Kidney (tissue), 14 donors: Measurements from ENCODE around the gene KLF13. TPM values are rescaled to one million over a fixed set of nuclear protein-coding genes. Genes with fewer than 3 reads are reported as not detected.
A peak's percentile ranks its signal among the peaks of the same experiment; 100 is the strongest.

Experiments
- DNase-seq, 5 donors: peaks; one replicate each; pipeline ENCODE4 v3.0.0-alpha.2; 2013 to 2020
- FAIRE-seq: peaks from 2 replicates; lab custom pipeline; 2012; peaks lifted over from hg19 to GRCh38; lab: Jason Lieb, UNC
- H3K27ac ChIP-seq, 2 donors: one replicate each; pipeline ENCODE4 v1.7.0; 2013; ENCODE audit warnings: low read depth in 2 of 2, low read length in 2 of 2, inconsistent platforms in 1 of 2
- H3K27me3 ChIP-seq: one replicate; pipeline ENCODE4 v1.7.1; 2013; ENCODE audit warnings: low read length, inconsistent platforms; ENCODE audit not compliant: control insufficient read depth, insufficient read depth
- H3K36me3 ChIP-seq, 3 donors: one replicate each; pipeline versions ENCODE4 v1.7.0 to v1.7.1; 2013; ENCODE audit warnings: low read length in 3 of 3, control low read depth in 1 of 3, inconsistent platforms in 1 of 3; ENCODE audit not compliant: insufficient read depth in 3 of 3, control insufficient read depth in 2 of 3
- H3K4me1 ChIP-seq, 3 donors: one replicate each; pipeline versions ENCODE4 v1.7.0 to v1.7.1; 2013; ENCODE audit warnings: low read length in 3 of 3, inconsistent platforms in 1 of 3, low read depth in 1 of 3; ENCODE audit not compliant: control insufficient read depth in 2 of 3, insufficient read depth in 2 of 3
- H3K4me3 ChIP-seq, 3 donors: one replicate each; pipeline versions ENCODE4 v1.7.0 to v1.8.1; 2013; ENCODE audit warnings: low read length in 3 of 3, control low read depth in 1 of 3, inconsistent platforms in 1 of 3
- H3K9ac ChIP-seq, 3 donors: one replicate each; pipeline versions ENCODE4 v1.7.0 to v1.7.1; 2013; ENCODE audit warnings: low read length in 3 of 3, control low read depth in 1 of 3, inconsistent platforms in 1 of 3
- H3K9me3 ChIP-seq, 3 donors: one replicate each; pipeline versions ENCODE4 v1.7.0 to v1.7.1; 2013; ENCODE audit warnings: low read length in 3 of 3, control low read depth in 1 of 3, inconsistent platforms in 1 of 3; ENCODE audit not compliant: control insufficient read depth in 2 of 3, insufficient read depth in 1 of 3
- CTCF ChIP-seq: IDR thresholded peaks from 3 replicates; pipeline ENCODE4 v1.5.1; 2012; ENCODE audit warnings: mild to moderate bottlenecking, moderate library complexity, borderline replicate concordance; ENCODE audit not compliant: insufficient read depth; ENCODE audit errors: extremely low read depth
- intact Hi-C: fragments of 100-400 bp; cut with DNase I; formaldehyde crosslinking; loops from one replicate; pipeline ENCODE4 v1.11.1; 2022
- polyA plus RNA-seq: library from polyadenylated mRNA; stranded (reverse); fragments of 350-450 nt; fragmentation: Illumina TruSeq; extraction: RNeasy Lipid Tissue Mini Kit (QIAGEN cat#74804); gene quantifications from one replicate; pipeline ENCODE4 v1.2.3, GENCODE V29; 2014; ENCODE audit warnings: low read depth, low replicate concordance; ENCODE audit not compliant: insufficient read depth
- total RNA-seq: library from RNA; stranded (reverse); fragmentation: NEBNext Ultra II Directional; extraction: Animal tissue kit (Norgen Biotek cat#: 25700); gene quantifications from one replicate; pipeline ENCODE4 v1.2.1, GENCODE V29; 2021
- donor health status: control.
- donor health status: control.
- donor health status: control.
- donor health status: control.
- donor health status: control.
- donor health status: DM: yes; HTN: yes; CAD: no.
- donor health status: Normal renal cell carcinoma (clear cell type).

Gene KLF13
- total and polyA plus RNA-seq, 2 donors from 2014 or later: 55.5 to 123 TPM

GRCh38 chr15:31296646-31297574, 29.7 kb upstream of the KLF13 start:
- Histone ChIP-seq H3K4me1 (peaks cover 0 to 10% (median 8%) of the 10 kb centered on the region in 3 donors), H3K4me3 (no peak overlapping the region), H3K9me3 (no peaks in the 10 kb centered on the region), H3K27ac (peak overlapping the region in 1 of 2 donors; percentile 20), H3K36me3 (no peaks in the 10 kb centered on the region), H3K9ac (no peak overlapping the region), H3K27me3 (no peaks in the 10 kb centered on the region)
- no peak for TF ChIP-seq CTCF
- FAIRE-seq: no peak
- intact Hi-C loops: no loop called here
- DNase-seq: peak; percentile 16 to 85 (median 45)

DNA sequence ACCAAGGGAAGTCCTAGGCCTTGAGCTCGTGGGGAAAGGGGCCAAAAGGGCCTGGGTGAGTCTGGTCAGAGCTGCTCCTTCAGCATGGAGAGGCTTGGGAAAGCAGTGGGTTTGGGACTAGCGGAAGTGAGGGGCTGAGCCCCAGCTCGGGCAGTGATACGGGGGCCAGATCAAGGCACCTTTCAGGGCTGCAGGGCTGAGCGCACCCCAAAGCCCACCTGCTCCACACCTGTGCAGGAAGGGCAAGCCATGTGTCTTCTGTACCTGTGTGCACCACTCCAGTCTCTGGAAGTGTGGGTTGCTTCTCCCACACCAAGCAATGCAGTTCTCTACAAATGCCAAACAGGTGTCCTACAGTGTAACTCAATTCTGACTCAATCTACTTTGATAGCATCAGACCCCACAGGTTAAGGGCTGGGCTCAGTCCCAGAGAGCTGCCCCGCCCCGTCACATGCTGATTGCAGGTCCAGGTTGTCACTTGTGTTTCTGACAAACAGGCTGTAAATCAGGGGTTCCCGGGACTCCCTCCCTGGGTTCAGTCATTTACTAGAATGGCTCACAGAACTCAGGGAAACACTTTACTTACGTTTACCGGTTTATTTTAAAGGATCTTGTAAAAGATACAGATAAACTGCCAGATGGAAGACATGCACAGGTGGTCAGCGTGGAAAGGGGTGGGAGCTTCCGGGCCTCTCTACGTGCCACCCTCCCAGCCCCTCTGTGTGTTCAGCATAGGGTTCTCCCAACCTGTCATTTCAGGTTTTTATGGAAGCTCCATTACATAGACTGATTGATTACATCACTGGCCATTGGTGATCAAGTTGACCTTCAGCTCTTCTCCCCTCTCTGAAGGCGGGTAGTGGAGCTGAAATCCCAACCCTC, 28.8 kb upstream of the KLF13 start:
- DNase-seq: peak in 1 of 5 donors; percentile 8
- no peak overlapping the region for H3K27ac ChIP-seq
- H3K36me3 ChIP-seq: no peaks in the 10 kb centered on the region
- no peaks in the 10 kb centered on the region for H3K27me3 ChIP-seq
- H3K9ac ChIP-seq: no peak overlapping the region
- intact Hi-C loops: no loop called here
- no peaks in the 10 kb centered on the region for H3K9me3 ChIP-seq
- H3K4me1 ChIP-seq: peaks cover 0 to 12% (median 8%) of the 10 kb centered on the region in 3 donors
- H3K4me3 ChIP-seq: no peak overlapping the region
- no peak for FAIRE-seq
- no peak for TF ChIP-seq CTCF

DNA sequence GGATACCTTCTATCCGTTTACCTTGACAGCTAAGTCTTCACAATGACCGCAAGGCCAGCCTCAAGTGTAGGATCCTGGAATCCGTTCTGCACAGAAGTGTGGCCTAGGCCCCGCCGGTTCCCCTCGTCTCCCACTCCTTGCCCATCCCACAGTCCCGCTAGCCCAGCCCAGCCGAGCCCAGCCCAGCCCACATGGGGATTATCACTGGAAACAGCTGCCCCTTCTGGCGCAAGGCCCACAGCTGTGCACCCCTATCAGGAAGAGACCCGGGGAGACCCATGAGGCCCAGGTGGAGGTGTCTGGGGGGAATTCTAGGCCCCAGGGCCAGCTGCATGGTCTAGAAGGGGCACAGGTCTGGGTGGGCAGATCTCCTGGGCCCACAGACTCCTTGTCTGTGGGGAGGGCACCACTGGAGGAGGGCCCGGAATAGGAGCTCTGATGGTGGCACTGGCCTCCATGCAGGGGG, 27.9 kb upstream of the KLF13 start:
- peak in 1 of 5 donors; percentile 4 for DNase-seq
- no peak for FAIRE-seq
- TF ChIP-seq CTCF: no peak

More for the DNA sequence above, 27.9 kb upstream of the KLF13 start:
- H3K4me1 ChIP-seq: peaks cover 0 to 12% (median 8%) of the 10 kb centered on the region in 3 donors
- H3K4me3 ChIP-seq: no peak overlapping the region
- H3K27ac ChIP-seq: no peak overlapping the region
- no peaks in the 10 kb centered on the region for H3K9me3 ChIP-seq
- no peak overlapping the region for H3K9ac ChIP-seq
- no peaks in the 10 kb centered on the region for H3K27me3 ChIP-seq
- no peaks in the 10 kb centered on the region for H3K36me3 ChIP-seq
- intact Hi-C loops: no loop called here
